ENCODE results near the gene SAMD8.
A peak's percentile ranks its signal among the peaks of the same experiment; 100 is the strongest.

The SAMD8 gene

GRCh38 chr10:75111365-75111906 lies at the start of gene SAMD8:
Gene SAMD8, plus strand, starts transcription at chr10:75111656. Its CDS starts 38,873 bp downstream, at chr10:75150529.
- peak within 1 kb of the TSS; percentile 95 for H3K27ac ChIP-seq
- peak; percentile 69 for DNase-seq (ENCODE audit: low read depth, low spot score)

GRCh38 chr10:75061709-75062505 lies 49.5 kb upstream of the SAMD8 start:
- no peak overlapping the region for H3K27ac ChIP-seq
- DNase-seq (ENCODE audit: low read depth, low spot score), result no peak

- DNase-seq (ENCODE audit: low read depth, low spot score), result no peak
- H3K27ac ChIP-seq, result no peak overlapping the region
Observed at GRCh38 chr10:75062506-75063299, 48.8 kb upstream of the SAMD8 start.

- DNase-seq (ENCODE audit: low read depth, low spot score), result no peak
- no peak overlapping the region for H3K27ac ChIP-seq
Observed at GRCh38 chr10:75063461-75064230, 47.8 kb upstream of the SAMD8 start.

GRCh38 chr10:75065076-75065475 lies 46.4 kb upstream of the SAMD8 start:
- no peak overlapping the region for H3K27ac ChIP-seq
- DNase-seq (ENCODE audit: low read depth, low spot score), result no peak

- H3K27ac ChIP-seq, result no peak overlapping the region
- DNase-seq (ENCODE audit: low read depth, low spot score), result no peak
Observed at GRCh38 chr10:75066271-75066670, 45.2 kb upstream of the SAMD8 start.

GRCh38 chr10:75067272-75067671 lies 44.2 kb upstream of the SAMD8 start:
- no peak for DNase-seq (ENCODE audit: low read depth, low spot score)
- H3K27ac ChIP-seq, result no peak overlapping the region

- H3K27ac ChIP-seq, result no peak overlapping the region
- no peak for DNase-seq (ENCODE audit: low read depth, low spot score)
Observed at GRCh38 chr10:75068523-75068922, 42.9 kb upstream of the SAMD8 start.

GRCh38 chr10:75070476-75070875 lies 41.0 kb upstream of the SAMD8 start:
- no peak overlapping the region for H3K27ac ChIP-seq
- DNase-seq (ENCODE audit: low read depth, low spot score), result no peak

GRCh38 chr10:75070961-75071428 lies 40.5 kb upstream of the SAMD8 start:
- DNase-seq (ENCODE audit: low read depth, low spot score), result no peak
- no peak overlapping the region for H3K27ac ChIP-seq

- H3K27ac ChIP-seq, result no peak overlapping the region
- DNase-seq (ENCODE audit: low read depth, low spot score), result no peak
Observed at GRCh38 chr10:75071756-75072155, 39.7 kb upstream of the SAMD8 start.

GRCh38 chr10:75072727-75073126 lies 38.7 kb upstream of the SAMD8 start:
- DNase-seq (ENCODE audit: low read depth, low spot score), result no peak
- no peak overlapping the region for H3K27ac ChIP-seq

GRCh38 chr10:75073442-75073841 lies 38.0 kb upstream of the SAMD8 start:
- H3K27ac ChIP-seq, result no peak overlapping the region

GRCh38 chr10:75074711-75075445 lies 36.6 kb upstream of the SAMD8 start:
- H3K27ac ChIP-seq, result no peak overlapping the region
- no peak for DNase-seq (ENCODE audit: low read depth, low spot score)

More at GRCh38 chr10:75073442-75073841, 38.0 kb upstream of the SAMD8 start:
- no peak for DNase-seq (ENCODE audit: low read depth, low spot score)

- no peak for DNase-seq (ENCODE audit: low read depth, low spot score)
- H3K27ac ChIP-seq, result no peak overlapping the region
Observed at GRCh38 chr10:75076348-75076747, 35.1 kb upstream of the SAMD8 start.

GRCh38 chr10:75079436-75080083 lies 31.9 kb upstream of the SAMD8 start:
- no peak for DNase-seq (ENCODE audit: low read depth, low spot score)

GRCh38 chr10:75080554-75080953 lies 30.9 kb upstream of the SAMD8 start:
- H3K27ac ChIP-seq, result no peak overlapping the region
- DNase-seq (ENCODE audit: low read depth, low spot score), result no peak

More at GRCh38 chr10:75079436-75080083, 31.9 kb upstream of the SAMD8 start:
- H3K27ac ChIP-seq, result no peak overlapping the region

GRCh38 chr10:75081379-75081778 lies 30.1 kb upstream of the SAMD8 start:
- no peak for DNase-seq (ENCODE audit: low read depth, low spot score)
- no peak overlapping the region for H3K27ac ChIP-seq
